Measurements from ENCODE around the gene FOXA1. TPM values are rescaled to one million over a fixed set of nuclear protein-coding genes. Genes with fewer than 3 reads are reported as not detected.

The FOXA1 gene
- total RNA-seq, 3 donors from 2014 or later (not counting 1 experiment from before 2014, with no cell fraction given) = not detected

- Mint-ChIP-seq H3K4me3 (no peak overlapping the region), H3K9me3 (peaks cover 0 to 2% of the 10 kb centered on the region in 2 donors), H3K27me3 (ENCODE audit: low read depth in 2 of 2) (peaks cover 47 to 50% of the 10 kb centered on the region in 2 donors), H3K27ac (no peak overlapping the region), H3K4me1 (peaks cover 0 to 9% of the 10 kb centered on the region in 2 donors), H3K36me3 (no peaks in the 10 kb centered on the region)
- Histone ChIP-seq H3K4me3 (ENCODE audit: low read length) (no peak overlapping the region), H3K27me3 (ENCODE audit: control insufficient read depth, insufficient read depth, low read length) (peaks cover 66% of the 10 kb centered on the region), H3K36me3 (ENCODE audit: control insufficient read depth, insufficient read depth, low read length) (no peaks in the 10 kb centered on the region), H3K9me3 (ENCODE audit: control insufficient read depth, insufficient read depth, low read length) (peaks cover 14% of the 10 kb centered on the region), H3K4me1 (ENCODE audit: control insufficient read depth, insufficient read depth, low read length) (peaks cover 22% of the 10 kb centered on the region), H3K27ac (ENCODE audit: low read length) (no peak overlapping the region)
- 4% methylated on average over 57 of the region's 57 CpGs for WGBS (ENCODE audit: insufficient coverage)
- no peak for TF ChIP-seq CTCF (IDR thresholded peaks at IDR 0.05)
- intact Hi-C loops (cut with micrococcal nuclease) = no loop called here
- DNase-seq = no peak
- ATAC-seq = no peak
These were observed 4.7 kb upstream of the FOXA1 start for GRCh38 chr14:37599507-37600368.

GRCh38 chr14:37598747-37599506 is 3.9 kb upstream of the FOXA1 start:
- peaks cover 51 to 53% of the 10 kb centered on the region in 2 donors for H3K27me3 Mint-ChIP-seq (ENCODE audit: low read depth in 2 of 2)
- ATAC-seq (no peak), DNase-seq (no peak)
- TF ChIP-seq CTCF (IDR thresholded peaks at IDR 0.05) = no peak
- intact Hi-C loops (cut with micrococcal nuclease) = no loop called here
- Histone ChIP-seq H3K27ac (ENCODE audit: low read length) (no peak overlapping the region), H3K36me3 (ENCODE audit: control insufficient read depth, insufficient read depth, low read length) (no peaks in the 10 kb centered on the region), H3K4me3 (ENCODE audit: low read length) (no peak overlapping the region), H3K9me3 (ENCODE audit: control insufficient read depth, insufficient read depth, low read length) (peaks cover 14% of the 10 kb centered on the region), H3K4me1 (ENCODE audit: control insufficient read depth, insufficient read depth, low read length) (peaks cover 22% of the 10 kb centered on the region), H3K27me3 (ENCODE audit: control insufficient read depth, insufficient read depth, low read length) (peaks cover 72% of the 10 kb centered on the region)
- WGBS (ENCODE audit: insufficient coverage) = 14% methylated on average over 29 of the region's 36 CpGs
- H3K4me3 Mint-ChIP-seq = no peak overlapping the region
- peaks cover 0 to 13% of the 10 kb centered on the region in 2 donors for H3K4me1 Mint-ChIP-seq
- H3K9me3 Mint-ChIP-seq = peaks cover 0 to 2% of the 10 kb centered on the region in 2 donors
- H3K27ac Mint-ChIP-seq = no peak overlapping the region
- peaks cover 5% of the 10 kb centered on the region for H3K36me3 Mint-ChIP-seq

GRCh38 chr14:37597914-37598746 is 3.1 kb upstream of the FOXA1 start:
- intact Hi-C loops (cut with micrococcal nuclease) = no loop called here
- no peak for ATAC-seq

More at GRCh38 chr14:37597914-37598746, 3.1 kb upstream of the FOXA1 start:
- WGBS (ENCODE audit: insufficient coverage) = 8% methylated on average over 50 of the region's 50 CpGs
- no peak overlapping the region for H3K27ac Mint-ChIP-seq
- peaks cover 49 to 60% of the 10 kb centered on the region in 2 donors for H3K27me3 Mint-ChIP-seq (ENCODE audit: low read depth in 2 of 2)
- peaks cover 0 to 2% of the 10 kb centered on the region in 2 donors for H3K9me3 Mint-ChIP-seq
- peaks cover 12% of the 10 kb centered on the region for H3K36me3 Mint-ChIP-seq
- Histone ChIP-seq H3K4me3 (ENCODE audit: low read length) (no peak overlapping the region), H3K9me3 (ENCODE audit: control insufficient read depth, insufficient read depth, low read length) (peaks cover 14% of the 10 kb centered on the region), H3K36me3 (ENCODE audit: control insufficient read depth, insufficient read depth, low read length) (no peaks in the 10 kb centered on the region), H3K27ac (ENCODE audit: low read length) (no peak overlapping the region), H3K27me3 (ENCODE audit: control insufficient read depth, insufficient read depth, low read length) (peaks cover 76% of the 10 kb centered on the region), H3K4me1 (ENCODE audit: control insufficient read depth, insufficient read depth, low read length) (peaks cover 22% of the 10 kb centered on the region)
- DNase-seq = no peak
- H3K4me3 Mint-ChIP-seq = peak overlapping the region; percentile 35
- no peak for TF ChIP-seq CTCF (IDR thresholded peaks at IDR 0.05)
- H3K4me1 Mint-ChIP-seq = peaks cover 0 to 14% of the 10 kb centered on the region in 2 donors
